ENCODE data around the gene SSC5D. TPM values are rescaled to one million over a fixed set of nuclear protein-coding genes. Genes with fewer than 3 reads are reported as not detected.

Gene SSC5D
- total RNA-seq, 2 experiments from 2014 or later, result 0.50 to 2.7 TPM

GRCh38 chr19:55527197-55528029 lies 39.2 kb downstream of the SSC5D start:
- Histone ChIP-seq H3K4me1 (ENCODE audit: insufficient read depth, low read length, poor library complexity, severe bottlenecking) (no peaks in the 10 kb centered on the region), H3K79me2 (ENCODE audit: insufficient read depth, low read depth, low read length) (no peaks in the 10 kb centered on the region), H3K4me3 (ENCODE audit: low read depth, low read length, poor library complexity, severe bottlenecking) (no peak overlapping the region), H3K27ac (ENCODE audit: low read depth, low read length, poor library complexity, severe bottlenecking) (no peak overlapping the region), H3K9me3 (ENCODE audit: low read length) (0 out of 2 replicates have a peak, but pooled peaks cover 5% of the 10 kb centered on the region), H2AFZ (ENCODE audit: low read length) (no peak overlapping the region), H4K20me1 (ENCODE audit: insufficient read depth, low read length) (no peaks in the 10 kb centered on the region), H3K36me3 (ENCODE audit: insufficient read depth, low read length) (no peaks in the 10 kb centered on the region), H3K9me2 (ENCODE audit: insufficient read depth, low read length) (no peaks in the 10 kb centered on the region), H3K4me2 (ENCODE audit: low read length) (no peak overlapping the region)
- BruUV-seq (replicated peaks), result no TSS peak
- TF ChIP-seq EZH2phosphoT487 (IDR thresholded peaks at IDR 0.05; ENCODE audit: borderline replicate concordance, low read depth, low read length), result no peak
- no peak for TF ChIP-seq CTCF (conservative IDR thresholded peaks at IDR 0.05; ENCODE audit: low read length)
- ChIA-PET POLR2A (no interaction called here), CTCF (ENCODE audit: unreplicated experiment) (no interaction called here)
- DNase-seq (ENCODE audit: low spot score), result no peak
- intact Hi-C loops (cut with micrococcal nuclease; ENCODE audit: unreplicated experiment), result no loop called here

- DNase-seq (ENCODE audit: low spot score), result no peak
- Histone ChIP-seq H3K27ac (ENCODE audit: low read depth, low read length, poor library complexity, severe bottlenecking) (no peak overlapping the region), H2AFZ (ENCODE audit: low read length) (no peak overlapping the region), H3K79me2 (ENCODE audit: insufficient read depth, low read depth, low read length) (no peaks in the 10 kb centered on the region), H3K4me1 (ENCODE audit: insufficient read depth, low read length, poor library complexity, severe bottlenecking) (no peaks in the 10 kb centered on the region), H3K9me3 (ENCODE audit: low read length) (0 out of 2 replicates have a peak, but pooled peaks cover 5% of the 10 kb centered on the region), H3K4me2 (ENCODE audit: low read length) (no peak overlapping the region), H3K9me2 (ENCODE audit: insufficient read depth, low read length) (no peaks in the 10 kb centered on the region), H3K4me3 (ENCODE audit: low read depth, low read length, poor library complexity, severe bottlenecking) (no peak overlapping the region), H3K36me3 (ENCODE audit: insufficient read depth, low read length) (no peaks in the 10 kb centered on the region), H4K20me1 (ENCODE audit: insufficient read depth, low read length) (no peaks in the 10 kb centered on the region)
- POLR2A ChIA-PET, result no interaction called here
- CTCF ChIA-PET (ENCODE audit: unreplicated experiment), result no interaction called here
- intact Hi-C loops (cut with micrococcal nuclease; ENCODE audit: unreplicated experiment), result no loop called here
- TF ChIP-seq EZH2phosphoT487 (IDR thresholded peaks at IDR 0.05; ENCODE audit: borderline replicate concordance, low read depth, low read length) (no peak), CTCF (conservative IDR thresholded peaks at IDR 0.05; ENCODE audit: low read length) (no peak)
- BruUV-seq (replicated peaks), result no TSS peak
These were observed 40.0 kb downstream of the SSC5D start for GRCh38 chr19:55528030-55528803.

Measured in OCI-LY7 (cell line).